Lower leg skin (tissue), 4 donors: ENCODE results near the gene LNX2. TPM values are rescaled to one million over a fixed set of nuclear protein-coding genes. Genes with fewer than 3 reads are reported as not detected.

Experiments used
- DNase-seq, 2 donors: peaks; one replicate each; pipeline ENCODE4 v3.0.0-alpha.2; 2019; ENCODE audit warnings: low spot score in 2 of 2
- H3K4me3 ChIP-seq: fragments of 200-600 bp; sonication (generic); 2 replicates; pipeline ENCODE4 v1.5.1; 2017; ENCODE audit warnings: mild to moderate bottlenecking, low read depth; ENCODE audit not compliant: poor library complexity, severe bottlenecking
- POLR2A ChIP-seq, 2 donors: fragments of 450-650 bp; IDR thresholded peaks; one replicate each; pipeline ENCODE4 v1.6.1; 2016 to 2017; ENCODE audit warnings: antibody characterized with exemption in 2 of 2, mild to moderate bottlenecking in 1 of 2, moderate library complexity in 1 of 2
- WGBS, 2 donors: methylation state at CpG; one replicate each; pipeline ENCODE4 v1.1.5; 2018; 5-methylcytosine and 5-hydroxymethylcytosine counted together
- intact Hi-C: fragments of 100-400 bp; cut with DNase I; formaldehyde crosslinking; loops from one replicate; pipeline ENCODE4 v1.15.0; 2023; ENCODE audit warnings: low total_unique reads
- total RNA-seq, 4 donors: library from RNA; depleted of rRNA; stranded (reverse); fragments of >200 nt; gene quantifications; one replicate each; pipeline ENCODE4 v1.1.0, GENCODE V29; 2016
- TF ChIP-seq, protein P1 (sequence below), 3 donors: fragments of 450-650 bp; IDR thresholded peaks; one replicate each; pipeline ENCODE4 v1.5.1; 2016; ENCODE audit warnings: antibody characterized with exemption in 3 of 3, mild to moderate bottlenecking in 3 of 3, moderate library complexity in 2 of 3

LNX2 gene
- total RNA-seq, 4 donors from 2014 or later = 15.8 to 18.2 (median 17.0) TPM

DNA sequence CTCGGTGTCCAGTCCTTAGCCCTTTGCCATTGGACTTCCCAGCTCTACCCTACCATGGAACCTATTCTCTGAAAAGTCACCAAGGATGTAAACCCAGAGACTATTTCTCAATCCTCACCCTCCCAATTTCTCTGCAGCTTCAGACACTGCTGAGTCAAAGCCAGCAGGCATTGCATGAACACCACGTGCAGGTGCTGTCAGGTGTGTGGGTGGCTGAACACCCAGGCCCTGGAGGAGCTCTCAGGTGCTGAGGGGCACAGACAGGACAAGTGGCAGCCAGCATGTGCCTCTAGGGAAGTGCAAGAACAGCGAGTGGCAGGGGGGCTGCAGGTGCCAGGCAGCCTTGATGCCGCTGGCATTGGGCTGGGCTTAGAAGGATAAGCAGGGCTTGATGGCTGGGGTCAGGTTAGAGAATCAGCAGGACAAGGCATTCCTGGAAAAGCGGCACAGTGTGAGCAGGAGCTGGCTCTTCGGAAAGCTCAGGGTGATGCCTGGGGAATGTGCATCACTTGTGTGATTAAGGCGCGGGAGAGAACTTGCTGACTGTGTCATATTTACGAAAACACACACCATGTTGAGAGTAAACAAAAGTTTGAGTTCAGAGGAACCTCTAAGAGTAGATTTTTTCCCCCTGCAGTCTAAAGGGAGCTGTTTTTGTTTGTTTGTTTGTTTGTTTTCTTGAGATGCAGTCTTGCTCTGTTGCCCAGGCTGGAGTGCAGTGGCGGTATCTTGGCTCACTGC, 83.8 kb downstream of the LNX2 start:
- 70 to 76% methylated on average over 10 of the region's 10 CpGs for WGBS, 2 donors
- no peak overlapping the region for H3K4me3 ChIP-seq
- DNase-seq = no peak
- no peak for TF ChIP-seq POLR2A (IDR thresholded peaks at IDR 0.05)
- TF ChIP-seq, protein P1, sequence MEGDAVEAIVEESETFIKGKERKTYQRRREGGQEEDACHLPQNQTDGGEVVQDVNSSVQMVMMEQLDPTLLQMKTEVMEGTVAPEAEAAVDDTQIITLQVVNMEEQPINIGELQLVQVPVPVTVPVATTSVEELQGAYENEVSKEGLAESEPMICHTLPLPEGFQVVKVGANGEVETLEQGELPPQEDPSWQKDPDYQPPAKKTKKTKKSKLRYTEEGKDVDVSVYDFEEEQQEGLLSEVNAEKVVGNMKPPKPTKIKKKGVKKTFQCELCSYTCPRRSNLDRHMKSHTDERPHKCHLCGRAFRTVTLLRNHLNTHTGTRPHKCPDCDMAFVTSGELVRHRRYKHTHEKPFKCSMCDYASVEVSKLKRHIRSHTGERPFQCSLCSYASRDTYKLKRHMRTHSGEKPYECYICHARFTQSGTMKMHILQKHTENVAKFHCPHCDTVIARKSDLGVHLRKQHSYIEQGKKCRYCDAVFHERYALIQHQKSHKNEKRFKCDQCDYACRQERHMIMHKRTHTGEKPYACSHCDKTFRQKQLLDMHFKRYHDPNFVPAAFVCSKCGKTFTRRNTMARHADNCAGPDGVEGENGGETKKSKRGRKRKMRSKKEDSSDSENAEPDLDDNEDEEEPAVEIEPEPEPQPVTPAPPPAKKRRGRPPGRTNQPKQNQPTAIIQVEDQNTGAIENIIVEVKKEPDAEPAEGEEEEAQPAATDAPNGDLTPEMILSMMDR (IDR thresholded peaks at IDR 0.05) = no peak
- intact Hi-C loops = no loop called here

DNA sequence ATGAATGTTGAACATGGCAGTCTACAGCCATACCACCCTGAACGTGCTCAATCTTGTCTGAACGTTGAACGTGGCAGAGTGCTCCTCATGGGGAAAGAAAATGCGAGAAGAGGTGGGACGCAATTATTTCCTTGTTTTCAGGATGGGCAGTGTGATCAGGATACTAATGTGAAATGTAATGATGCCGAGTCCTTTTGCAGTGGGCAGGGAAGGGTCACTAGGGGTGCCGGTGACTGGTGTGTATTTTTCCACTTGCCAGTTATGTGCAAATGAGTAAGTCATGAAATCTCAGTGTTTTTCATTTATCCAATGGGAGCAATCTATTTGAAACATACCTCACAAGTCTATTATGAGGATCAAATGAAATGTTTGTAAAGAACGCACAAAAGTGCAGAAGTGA, 84.8 kb downstream of the LNX2 start:
- intact Hi-C loops = no loop called here
- DNase-seq = no peak
- H3K4me3 ChIP-seq = no peak overlapping the region
- WGBS, 2 donors = 54 to 78% methylated on average over 8 of the region's 8 CpGs
- TF ChIP-seq, protein P1 (IDR thresholded peaks at IDR 0.05) = no peak

GRCh38 chr13:27534981-27535380, 85.3 kb downstream of the LNX2 start:
- intact Hi-C loops = loop anchor here (5.0 kb wide), 1 partner anchor 292 kb away; no protein-coding TSS in a partner anchor
- WGBS, 2 donors = 67 to 69% methylated on average over 3 of the region's 3 CpGs
- no peak for DNase-seq
- TF ChIP-seq POLR2A (IDR thresholded peaks at IDR 0.05) = no peak
- no peak overlapping the region for H3K4me3 ChIP-seq

GRCh38 chr13:27534108-27534980, 86.0 kb downstream of the LNX2 start:
- intact Hi-C loops = loop anchor here (5.0 kb wide), 1 partner anchor 293 kb away; no protein-coding TSS in a partner anchor
- WGBS, 2 donors = 79 to 81% methylated on average over 10 of the region's 10 CpGs
- TF ChIP-seq, protein P1 (IDR thresholded peaks at IDR 0.05) = no peak
- TF ChIP-seq POLR2A (IDR thresholded peaks at IDR 0.05) = no peak
- H3K4me3 ChIP-seq = no peak overlapping the region
- no peak for DNase-seq

- peak; percentile 44 to 95 for DNase-seq
- no peak overlapping the region for H3K4me3 ChIP-seq
- TF ChIP-seq, protein P1 (IDR thresholded peaks at IDR 0.05) = peak in 1 of 3 donors; percentile 14
- no peak for TF ChIP-seq POLR2A (IDR thresholded peaks at IDR 0.05)
- intact Hi-C loops = loop anchor here (5.0 kb wide), 1 partner anchor 294 kb away; no protein-coding TSS in a partner anchor
- WGBS, 2 donors = 16 to 21% methylated on average over 15 to 19 of the region's 19 CpGs
These were observed 87.1 kb downstream of the LNX2 start for GRCh38 chr13:27533155-27533643.

GRCh38 chr13:27528908-27529307, 91.4 kb downstream of the LNX2 start:
- TF ChIP-seq, protein P1 (IDR thresholded peaks at IDR 0.05) = no peak
- TF ChIP-seq POLR2A (IDR thresholded peaks at IDR 0.05) = no peak
- no peak for DNase-seq
- 97% methylated on average over 6 of the region's 6 CpGs for WGBS, 2 donors
- H3K4me3 ChIP-seq = no peak overlapping the region
- intact Hi-C loops = no loop called here
